GM12873 (cell line): ENCODE data around the gene ZNF76.

Source experiments
- TF ChIP-seq, protein P1 (sequence below): IDR thresholded peaks from 2 replicates; pipeline ENCODE4 v1.5.1; 2012; ENCODE audit warnings: low read depth, mild to moderate bottlenecking, moderate library complexity, low read length, control low read depth; ENCODE audit not compliant: insufficient read depth; ENCODE audit errors: missing control alignments

ZNF76 gene

DNA sequence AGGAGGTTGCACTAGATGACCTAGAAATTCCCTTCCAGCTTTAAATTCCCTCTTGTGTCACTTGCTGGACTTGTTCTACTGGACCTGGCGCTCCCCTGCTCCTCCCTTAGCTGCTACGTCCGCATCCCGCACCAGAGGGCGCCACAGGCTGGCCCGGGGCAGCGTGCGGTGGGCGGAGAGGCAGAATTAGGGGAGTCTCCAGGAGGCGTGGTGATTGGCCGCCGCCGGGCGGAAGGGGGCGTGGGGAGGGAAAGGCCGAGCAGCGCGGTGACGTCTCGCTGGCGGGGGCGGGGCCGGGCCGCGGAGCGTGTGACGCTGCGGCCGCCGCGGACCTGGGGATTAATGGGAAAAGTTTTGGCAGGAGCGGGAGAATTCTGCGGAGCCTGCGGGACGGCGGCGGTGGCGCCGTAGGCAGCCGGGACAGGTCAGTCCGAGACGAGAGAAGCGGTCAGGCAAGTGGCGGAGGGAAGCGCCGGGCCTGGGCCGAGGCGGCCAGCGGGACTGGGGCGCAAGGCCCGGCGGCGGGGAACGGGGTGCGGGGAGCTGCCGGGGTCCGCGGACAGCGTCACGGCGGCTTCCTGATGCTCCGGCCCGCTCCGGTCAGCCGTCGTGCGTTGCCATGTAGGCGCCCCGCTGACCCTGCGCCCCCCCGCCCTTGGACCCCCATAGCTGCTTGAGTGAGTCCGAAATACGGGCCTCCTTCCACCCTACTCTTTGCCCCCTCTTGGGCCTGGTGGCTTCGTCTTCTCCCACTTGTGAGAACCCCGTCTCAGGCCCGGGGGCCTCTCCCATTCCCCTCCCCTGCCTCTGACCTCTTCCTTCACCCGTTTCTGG is 82.9 kb downstream of the ZNF76 start, which contains the start of gene PPARD:
Gene PPARD, plus strand, starts transcription at position 301 of the 834 bp plus-strand sequence. CDS start 68,530 bp downstream, outside the sequence.
- TF ChIP-seq, protein P1, sequence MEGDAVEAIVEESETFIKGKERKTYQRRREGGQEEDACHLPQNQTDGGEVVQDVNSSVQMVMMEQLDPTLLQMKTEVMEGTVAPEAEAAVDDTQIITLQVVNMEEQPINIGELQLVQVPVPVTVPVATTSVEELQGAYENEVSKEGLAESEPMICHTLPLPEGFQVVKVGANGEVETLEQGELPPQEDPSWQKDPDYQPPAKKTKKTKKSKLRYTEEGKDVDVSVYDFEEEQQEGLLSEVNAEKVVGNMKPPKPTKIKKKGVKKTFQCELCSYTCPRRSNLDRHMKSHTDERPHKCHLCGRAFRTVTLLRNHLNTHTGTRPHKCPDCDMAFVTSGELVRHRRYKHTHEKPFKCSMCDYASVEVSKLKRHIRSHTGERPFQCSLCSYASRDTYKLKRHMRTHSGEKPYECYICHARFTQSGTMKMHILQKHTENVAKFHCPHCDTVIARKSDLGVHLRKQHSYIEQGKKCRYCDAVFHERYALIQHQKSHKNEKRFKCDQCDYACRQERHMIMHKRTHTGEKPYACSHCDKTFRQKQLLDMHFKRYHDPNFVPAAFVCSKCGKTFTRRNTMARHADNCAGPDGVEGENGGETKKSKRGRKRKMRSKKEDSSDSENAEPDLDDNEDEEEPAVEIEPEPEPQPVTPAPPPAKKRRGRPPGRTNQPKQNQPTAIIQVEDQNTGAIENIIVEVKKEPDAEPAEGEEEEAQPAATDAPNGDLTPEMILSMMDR, result peak; percentile 87

DNA sequence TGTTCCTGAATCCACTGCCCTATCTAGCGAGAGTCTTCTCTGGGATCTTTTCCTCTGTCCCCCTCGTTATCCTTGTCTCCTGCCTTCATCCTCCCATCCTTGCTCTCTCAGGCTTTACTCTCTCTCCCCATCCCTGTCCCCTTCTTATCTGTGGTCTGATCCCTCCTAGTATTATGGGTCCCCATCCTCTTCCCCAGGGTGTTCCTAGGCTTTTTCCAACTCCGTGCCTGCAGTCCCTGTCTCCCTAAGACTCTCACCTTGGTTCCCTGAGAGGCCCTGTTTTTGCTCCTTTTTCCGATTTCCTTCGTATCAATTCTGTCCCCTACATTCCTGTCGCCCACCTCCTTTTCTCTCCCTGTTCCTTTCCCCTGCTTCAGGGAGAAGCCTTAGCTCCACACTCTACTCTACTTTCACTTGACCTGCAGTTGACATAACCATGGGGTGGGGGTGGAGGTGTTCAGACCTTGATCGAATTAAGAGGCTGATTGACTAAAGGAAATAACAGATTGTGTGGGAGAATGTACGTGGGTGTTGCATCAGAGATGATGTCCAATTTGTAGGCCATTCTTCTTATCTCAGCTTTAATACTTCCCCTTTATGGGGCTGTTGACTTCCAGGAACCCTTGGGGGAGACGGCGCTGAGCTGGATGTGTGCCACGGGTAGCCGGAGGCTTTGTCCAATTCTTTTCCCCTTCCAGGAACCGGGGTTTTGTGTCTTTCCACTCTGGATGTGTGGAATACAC is 83.7 kb downstream of the ZNF76 start:
- TF ChIP-seq, protein P1, result no peak

DNA sequence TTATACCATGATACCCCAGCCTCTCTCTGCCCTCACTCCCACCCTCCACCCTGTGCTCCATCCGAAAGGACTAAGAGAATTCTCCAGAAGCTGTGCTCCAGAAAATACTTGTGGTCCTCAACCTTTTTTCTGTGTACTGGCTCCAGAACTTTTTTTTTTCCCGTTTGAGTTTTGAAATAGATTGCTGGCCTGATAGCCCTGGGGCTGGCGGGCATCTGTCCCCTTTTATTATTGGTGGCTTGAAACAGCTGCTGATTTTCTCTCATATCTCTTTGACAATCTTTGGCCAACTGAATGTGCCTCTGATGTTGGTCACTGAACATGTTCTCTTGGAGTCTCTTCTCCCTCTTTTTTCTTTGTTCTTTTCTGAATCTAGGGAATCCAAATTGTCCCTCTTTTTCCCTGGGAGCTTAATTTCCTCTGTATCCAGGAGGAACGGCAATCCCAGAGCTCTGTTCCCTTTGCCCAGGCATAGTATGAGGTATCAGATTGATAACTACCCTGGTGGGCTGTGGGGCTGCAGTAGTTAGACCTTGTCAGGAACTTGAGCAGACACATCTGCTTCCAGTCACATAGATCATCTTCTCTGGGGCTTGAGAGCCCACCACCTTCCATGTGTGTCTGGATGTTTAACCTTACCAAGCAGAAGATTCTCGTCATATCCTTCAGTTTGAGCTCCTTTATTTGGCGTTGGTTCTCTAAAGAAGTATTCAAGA is 84.5 kb downstream of the ZNF76 start:
- TF ChIP-seq, protein P1, result no peak
